A549 treated with dexamethasone at 1 μM for 4 hours (cell line): ENCODE data around the gene CACNB2. TPM values are rescaled to one million over a fixed set of nuclear protein-coding genes. Genes with fewer than 3 reads are reported as not detected.

Experiments used
- total RNA-seq: library from RNA; stranded (reverse); fragments of 200-300 nt; extraction: Qiagen RNA extraction; gene quantifications from 5 replicates; pipeline ENCODE4 v1.2.3, GENCODE V29; 2022

Gene CACNB2
- total RNA-seq, result not detected in 5 replicates

GRCh38 chr10:18140149-18140956 lies at the start of gene CACNB2:
TSS of gene CACNB2 (plus strand) at chr10:18140424.

Other genes with a start within 250 kb of the CACNB2 start
- not detected in 5 replicates for gene SLC39A12, start 188.5 kb upstream of the CACNB2 start, total RNA-seq